Measurements from ENCODE around the gene BLOC1S3.
A peak's percentile ranks its signal among the peaks of the same experiment; 100 is the strongest.

The BLOC1S3 gene, protein sequence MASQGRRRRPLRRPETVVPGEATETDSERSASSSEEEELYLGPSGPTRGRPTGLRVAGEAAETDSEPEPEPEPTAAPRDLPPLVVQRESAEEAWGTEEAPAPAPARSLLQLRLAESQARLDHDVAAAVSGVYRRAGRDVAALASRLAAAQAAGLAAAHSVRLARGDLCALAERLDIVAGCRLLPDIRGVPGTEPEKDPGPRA

DNA sequence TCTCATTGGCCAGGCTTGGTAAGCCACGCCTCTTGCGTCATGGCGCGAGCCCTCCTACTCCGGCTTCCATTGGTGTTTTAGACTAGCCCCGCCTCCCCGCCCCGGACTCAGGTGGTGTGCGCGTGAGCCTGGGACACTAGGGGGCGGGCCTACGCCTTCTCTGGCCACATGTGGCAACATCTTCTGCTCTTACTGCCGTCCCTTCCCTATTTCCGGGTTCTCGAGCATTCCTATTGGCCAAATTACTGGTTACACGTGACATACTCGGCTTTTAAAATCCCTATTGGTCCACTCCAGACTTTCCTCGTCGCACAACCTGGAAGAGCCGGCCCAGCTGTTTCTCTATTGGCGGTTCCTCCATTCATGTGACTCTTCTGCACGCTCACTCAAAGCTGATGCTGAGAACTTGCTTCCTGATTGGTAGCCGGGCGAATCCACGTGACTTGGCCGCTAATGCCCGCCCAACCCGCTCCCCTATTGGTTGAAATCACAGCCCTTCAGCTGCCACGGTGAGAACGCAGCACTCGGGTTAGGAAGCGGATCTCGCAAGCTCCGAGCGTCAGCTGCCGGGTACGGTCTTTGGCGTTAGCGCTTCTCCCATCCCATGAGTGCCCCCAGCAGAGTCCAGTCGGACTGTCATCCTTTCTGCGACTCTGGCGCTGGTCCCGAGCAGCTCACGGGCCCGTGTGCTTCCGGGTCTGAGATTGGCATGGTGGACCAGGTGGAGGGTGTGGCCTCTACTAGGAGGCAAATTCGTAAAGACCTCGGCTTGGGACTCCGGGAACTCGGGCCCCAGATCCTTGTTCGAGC is at the start of gene BLOC1S3:
TSS of gene BLOC1S3 (plus strand) at position 523 of the 810 bp plus-strand sequence. CDS start 513 bp downstream, outside the sequence.
- DNase-seq: peak; percentile 100

DNA sequence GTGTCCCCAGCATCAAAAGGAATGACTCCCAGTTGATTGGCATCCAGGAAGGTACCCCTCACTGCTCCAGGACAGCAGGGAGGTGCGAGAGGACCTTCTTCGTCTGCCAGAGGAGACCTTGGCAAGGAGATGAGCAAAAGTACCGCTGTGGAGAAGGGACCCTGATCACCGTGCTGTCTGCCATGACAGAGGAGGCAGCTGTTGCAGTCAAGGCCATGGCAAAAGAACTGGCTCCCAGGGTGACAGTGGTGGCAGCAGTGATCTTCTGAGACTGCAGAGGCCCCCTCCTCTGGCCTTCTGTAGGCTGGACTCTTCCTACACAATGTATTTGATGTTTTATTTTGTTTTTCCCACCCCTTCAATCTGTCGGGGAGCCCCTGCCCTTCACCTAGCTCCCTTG is 49.8 kb upstream of the BLOC1S3 start:
- DNase-seq: no peak

DNA sequence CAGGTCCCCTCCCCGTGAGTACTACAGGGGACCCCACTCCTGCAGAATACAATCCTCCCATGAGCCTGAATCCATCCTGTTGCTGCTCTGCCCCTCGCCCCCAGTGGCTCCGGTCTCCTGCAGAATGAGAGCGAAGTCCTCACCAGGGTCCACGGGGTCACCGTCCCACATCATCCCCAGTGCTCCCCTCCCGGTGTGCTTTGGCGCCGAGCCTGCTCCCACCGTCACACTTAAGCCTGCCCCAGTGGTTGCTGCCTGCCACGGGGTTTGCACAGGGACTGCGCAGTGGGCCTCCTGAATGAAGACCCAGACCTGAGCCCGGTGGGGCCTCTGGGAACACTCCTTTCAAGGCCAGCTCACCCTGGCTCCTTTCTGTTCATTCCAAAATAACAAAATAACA is 48.3 kb upstream of the BLOC1S3 start:
- no peak for DNase-seq

DNA sequence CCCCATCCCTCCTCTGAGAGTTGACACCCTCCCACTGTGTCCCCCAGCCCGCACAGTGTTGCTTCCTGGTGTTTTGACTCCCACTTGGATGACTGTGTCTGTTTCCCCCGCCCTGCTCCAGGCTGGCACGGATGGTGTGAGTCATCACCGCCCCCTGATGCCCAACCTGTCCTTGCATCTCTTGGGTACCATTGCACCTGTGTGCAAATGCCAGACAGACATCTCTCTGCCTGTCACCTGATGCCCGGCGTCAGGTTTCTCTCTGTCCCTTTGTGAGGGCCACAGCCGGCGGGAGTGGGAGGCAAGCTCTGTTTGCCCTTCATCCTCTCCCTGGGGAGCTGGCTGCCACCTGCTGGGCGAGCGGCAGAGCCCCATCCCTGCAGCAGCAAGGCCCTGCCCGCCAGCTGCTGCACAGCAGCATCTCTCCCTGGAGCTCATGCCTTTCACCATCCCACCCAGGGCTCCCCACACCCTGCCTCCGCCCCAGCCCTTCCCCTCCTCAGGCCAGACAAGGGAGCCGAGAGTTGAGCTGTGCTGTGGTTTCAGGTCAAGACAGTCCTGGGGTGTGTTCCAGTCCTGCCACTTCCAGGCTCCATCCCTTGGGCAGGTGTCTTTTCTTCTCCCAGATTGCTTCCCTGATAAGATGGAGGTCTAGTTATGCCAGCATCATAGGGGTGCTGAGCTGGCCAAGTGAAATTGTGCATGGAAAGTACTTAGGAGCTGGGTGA is 47.5 kb upstream of the BLOC1S3 start:
- DNase-seq: peak; percentile 99

DNA sequence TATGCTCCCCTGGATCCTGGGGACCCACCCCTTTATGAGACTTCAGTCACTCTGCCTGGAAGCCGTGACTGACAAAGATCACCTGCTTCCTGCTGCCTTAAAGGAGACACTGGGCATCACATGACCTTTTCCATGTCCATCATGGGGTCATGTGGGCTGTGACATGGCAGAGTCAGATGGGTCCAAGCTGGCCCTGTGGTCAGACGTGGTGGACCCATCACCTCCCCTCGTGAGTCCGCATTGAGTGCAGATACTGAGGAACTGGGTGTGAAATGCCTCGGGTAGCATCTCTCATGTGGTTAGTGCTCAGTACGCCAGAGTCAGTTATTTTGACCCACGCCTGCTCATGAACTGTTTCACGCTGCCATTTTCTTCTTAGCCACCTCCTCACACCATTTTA is 44.9 kb upstream of the BLOC1S3 start:
- no peak for DNase-seq

DNA sequence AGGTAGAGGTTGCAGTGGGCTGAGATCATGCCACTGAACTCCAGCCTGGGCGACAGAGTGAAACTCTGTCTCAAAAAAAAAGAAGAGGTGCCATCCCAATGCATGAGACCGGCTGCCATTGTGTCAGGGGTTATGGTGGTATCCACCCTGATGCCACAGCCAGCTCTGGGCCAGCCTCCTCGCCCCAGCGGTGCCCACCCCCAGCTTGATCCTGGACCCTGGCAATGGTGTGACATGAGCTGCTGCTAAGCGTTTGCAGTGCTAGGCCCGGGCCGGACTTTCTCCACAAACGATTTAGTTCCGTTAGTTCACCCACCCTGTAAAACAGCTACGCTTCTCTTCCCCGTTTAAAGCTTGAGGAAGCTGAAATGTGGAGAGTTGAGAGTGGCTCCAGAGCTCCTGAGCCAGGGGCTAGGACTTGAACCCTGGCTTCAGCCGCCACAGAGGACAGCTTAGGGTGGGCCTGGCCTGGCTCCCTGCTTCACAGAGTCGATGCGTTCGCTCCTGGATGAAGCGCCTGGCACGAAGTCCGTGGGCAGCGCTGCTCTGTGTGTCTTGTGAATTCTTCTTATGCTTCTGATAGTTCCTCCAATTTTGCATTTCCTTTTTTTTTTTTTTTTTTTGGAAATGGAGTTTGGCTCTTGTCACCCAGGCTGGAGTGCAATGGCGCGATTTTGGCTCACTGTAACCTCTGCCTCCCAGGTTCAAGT is 43.3 kb upstream of the BLOC1S3 start:
- no peak for DNase-seq

DNA sequence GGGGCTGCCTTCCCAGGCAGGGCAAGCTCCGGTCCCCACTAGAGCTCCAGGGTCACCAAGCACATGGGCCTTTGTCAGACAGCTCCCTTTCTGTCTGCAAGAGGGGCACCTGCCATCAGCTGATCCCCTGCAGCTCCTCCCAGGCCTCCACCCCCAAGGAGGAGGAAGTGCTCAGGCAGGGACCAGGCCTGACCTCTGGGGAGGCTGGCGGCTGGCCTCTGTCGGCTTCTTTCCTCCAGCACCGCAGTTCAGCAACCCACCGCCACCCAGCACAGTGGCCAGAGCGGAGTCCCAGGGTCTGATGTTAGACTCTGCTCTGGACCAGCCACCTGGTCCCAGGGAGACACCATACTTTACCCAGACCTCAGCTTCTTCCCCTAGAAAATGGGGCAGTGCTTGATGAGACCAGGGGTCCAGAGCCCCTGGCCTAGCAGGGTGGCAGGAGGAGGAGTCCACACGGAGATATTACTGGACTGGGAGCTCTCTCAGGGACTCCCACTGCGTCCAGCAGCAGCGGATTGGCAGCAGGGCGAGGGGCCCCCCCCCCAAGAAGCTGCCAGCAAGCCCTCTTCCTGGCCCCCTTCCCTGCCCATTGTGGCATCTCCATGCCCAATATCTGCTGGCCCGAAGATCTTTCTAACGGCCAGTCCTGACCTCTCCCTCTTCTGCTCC is 41.9 kb upstream of the BLOC1S3 start:
- DNase-seq: peak; percentile 56

DNA sequence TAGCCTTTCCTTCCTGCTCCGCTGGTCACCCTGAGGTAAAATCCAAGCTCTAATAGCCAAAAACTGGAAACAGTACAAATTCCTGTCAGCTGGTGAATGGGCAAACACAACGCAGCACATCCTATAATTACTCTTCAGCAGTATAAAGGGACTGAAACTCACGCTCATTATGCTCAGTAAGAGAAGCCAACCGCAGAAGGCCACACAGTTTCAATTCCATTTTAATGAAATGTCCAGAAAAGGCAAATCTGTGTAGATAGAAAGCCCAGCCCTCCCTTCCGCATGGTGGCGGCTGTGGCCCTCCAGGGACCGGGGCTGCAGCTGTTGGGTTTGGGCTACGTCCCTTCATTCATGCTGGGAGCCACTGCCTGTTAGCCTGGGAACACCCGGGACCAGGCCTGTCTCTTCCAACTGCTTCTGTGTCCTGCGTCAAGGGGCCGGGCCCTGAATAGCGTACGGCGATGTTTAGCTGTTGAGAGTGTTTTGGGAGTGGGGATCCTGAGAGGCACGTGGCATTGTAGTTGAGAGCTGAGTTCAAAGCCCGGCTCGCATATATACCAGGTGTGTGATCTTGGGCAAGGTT is 41.3 kb upstream of the BLOC1S3 start:
- DNase-seq: peak; percentile 94

DNA sequence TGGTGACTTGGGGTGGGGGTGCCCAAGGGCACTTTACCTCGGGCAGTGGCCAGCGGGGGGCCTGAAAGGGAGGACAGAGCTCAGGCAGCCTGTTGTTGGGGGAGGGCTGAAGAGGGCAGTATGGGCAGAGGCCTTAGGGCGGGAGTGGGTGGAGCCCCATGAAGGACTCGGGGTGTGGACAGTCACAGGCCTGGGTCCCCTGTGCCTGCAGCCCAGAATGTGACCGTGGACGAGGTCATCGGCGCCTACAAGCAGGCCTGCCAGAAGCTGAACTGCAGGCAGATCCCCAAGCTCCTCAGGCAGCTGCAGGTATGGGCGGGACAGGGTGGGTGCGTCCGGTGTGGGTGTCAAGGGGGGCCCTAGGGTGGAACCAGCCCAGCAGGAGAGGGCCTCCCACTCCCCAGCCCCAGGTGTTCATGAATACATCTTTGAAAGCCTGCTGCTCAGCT is 40.3 kb upstream of the BLOC1S3 start:
- peak; percentile 50 for DNase-seq

DNA sequence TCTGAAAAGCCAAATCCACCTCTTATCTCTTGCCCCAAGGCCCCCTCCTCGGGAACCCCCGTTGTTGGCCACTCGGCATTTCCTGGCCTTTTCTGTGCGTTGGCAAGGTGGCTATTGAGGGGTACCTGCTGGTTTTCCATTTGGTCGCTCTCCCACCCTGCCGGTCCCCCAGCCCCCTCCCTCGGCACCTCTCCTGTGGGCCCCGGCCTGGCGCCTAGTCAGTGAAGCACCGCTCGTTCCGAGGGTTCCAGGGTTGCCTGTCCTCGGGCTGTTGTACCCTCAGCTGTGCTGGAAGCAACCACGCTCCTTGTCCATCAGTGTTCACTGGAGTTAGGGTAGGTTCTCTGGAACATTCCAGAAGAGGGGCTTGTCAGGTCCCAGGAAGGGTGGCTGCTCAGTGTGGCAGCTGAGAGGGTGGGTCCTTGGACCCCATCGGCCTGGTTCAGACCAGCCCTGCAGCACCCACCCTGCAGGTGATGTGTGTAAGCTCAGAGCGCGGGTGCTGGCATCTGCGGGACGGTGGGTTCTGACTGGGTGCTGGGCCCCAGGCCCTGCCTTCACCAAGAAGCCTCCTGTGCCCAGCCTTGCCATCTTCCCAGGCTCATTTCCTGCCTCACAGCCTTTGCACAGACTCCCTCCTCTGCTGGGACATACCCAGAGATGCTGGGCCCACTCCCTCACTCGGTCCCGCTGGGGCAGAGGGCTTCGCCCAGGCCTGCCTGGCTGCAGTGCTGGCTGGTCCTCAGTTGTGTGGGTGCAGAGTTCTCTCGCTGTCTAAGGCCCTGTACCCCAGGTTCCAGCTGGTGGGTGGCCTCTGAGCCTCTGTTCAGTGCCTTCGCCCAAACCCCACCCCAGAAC is 39.1 kb upstream of the BLOC1S3 start:
- no peak for DNase-seq

DNA sequence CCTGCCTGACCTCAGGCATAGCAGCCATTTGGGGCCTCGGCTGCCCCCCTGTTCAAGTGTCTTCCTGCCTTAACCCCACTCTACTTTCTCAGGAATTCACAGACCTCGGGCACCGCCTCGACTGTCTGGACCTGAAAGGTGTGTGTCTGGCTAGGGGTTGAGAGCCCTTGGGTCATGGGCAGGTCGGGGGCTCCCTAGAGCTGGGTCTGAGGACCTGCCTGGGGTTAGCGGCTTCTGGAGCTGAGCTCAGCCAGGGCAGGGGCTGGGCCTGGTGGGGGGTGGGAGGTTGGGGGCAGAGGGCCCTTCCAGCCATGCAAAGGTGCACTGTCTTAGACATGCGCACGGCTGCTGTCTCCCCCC is 38.5 kb upstream of the BLOC1S3 start:
- DNase-seq: no peak

DNA sequence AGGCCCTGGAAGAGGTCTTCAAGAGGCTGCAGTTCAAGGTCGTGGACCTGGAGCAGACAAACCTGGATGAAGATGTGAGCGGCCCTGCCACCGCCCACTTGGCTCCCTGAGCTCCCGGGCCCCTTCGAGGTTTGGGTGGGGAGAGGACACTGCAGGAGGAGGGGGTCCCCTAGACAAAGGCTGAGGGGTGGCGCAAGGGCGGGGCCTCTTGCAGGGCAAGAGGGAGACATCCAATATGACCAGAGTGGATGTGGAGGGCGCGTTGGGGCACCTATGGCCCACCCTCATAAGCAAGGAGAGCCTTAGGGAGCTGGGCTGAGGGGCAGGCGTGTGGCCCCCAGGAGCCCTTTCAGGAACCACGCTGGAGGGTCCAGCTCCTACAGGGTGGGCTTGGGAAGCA is 38.1 kb upstream of the BLOC1S3 start:
- no peak for DNase-seq

DNA sequence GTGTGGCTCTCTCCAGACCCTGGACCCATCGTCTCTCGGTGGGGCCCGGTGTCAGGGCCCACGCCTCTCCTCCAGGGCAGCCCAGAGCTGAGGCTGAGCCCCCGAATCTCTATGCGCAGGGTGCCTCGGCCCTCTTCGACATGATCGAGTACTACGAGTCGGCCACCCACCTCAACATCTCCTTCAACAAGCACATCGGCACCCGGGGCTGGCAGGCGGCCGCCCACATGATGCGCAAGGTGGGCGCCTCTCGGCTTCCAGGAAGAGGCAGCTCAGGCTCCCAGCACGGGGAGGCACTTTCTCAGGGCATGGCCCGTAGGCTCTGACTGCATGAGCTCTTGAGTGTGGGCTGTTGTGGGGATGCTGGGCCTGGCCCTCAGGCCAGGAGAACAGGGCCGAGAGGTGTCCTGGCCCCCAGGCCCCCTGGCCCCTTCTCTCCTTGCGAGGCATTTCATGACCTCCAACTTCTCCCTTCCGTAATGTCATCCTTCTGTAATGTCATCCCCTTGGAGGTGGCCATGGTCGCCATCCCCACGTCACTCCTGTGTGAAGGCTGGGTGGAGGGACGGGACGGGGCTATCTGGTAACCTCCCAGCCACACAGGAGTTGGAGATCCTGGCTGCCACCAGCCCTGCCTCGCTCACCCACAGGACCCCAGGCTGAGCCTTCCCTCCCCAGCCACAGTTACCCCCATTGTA is 37.2 kb upstream of the BLOC1S3 start:
- no peak for DNase-seq

DNA sequence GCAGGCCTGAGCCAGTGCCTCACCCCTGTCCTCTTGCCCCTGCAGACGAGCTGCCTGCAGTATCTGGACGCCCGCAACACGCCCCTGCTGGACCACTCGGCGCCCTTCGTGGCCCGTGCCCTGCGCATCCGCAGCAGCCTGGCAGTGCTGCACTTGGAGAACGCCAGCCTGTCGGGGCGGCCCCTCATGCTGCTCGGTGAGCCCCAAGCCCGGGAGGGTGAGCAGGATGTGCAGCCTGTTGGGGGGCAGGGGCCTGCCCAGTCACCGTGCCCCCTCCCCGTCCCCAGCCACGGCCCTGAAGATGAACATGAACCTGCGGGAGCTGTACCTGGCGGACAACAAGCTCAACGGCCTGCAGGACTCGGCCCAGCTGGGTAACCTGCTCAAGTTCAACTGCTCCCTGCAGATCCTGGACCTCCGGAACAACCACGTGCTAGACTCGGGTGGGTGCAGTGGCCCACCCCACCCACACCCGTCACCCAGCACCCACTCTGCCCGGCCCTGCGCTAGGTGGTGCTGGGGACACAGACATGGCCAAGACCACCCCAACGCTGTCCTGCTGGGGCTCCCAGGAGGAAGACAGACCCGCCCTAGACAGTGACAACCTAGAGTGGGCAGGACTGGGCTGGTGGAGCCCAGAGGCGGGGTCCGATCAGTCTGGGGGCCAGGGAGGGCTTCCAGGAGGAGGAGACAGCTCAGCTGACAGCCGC is 36.4 kb upstream of the BLOC1S3 start:
- no peak for DNase-seq

DNA sequence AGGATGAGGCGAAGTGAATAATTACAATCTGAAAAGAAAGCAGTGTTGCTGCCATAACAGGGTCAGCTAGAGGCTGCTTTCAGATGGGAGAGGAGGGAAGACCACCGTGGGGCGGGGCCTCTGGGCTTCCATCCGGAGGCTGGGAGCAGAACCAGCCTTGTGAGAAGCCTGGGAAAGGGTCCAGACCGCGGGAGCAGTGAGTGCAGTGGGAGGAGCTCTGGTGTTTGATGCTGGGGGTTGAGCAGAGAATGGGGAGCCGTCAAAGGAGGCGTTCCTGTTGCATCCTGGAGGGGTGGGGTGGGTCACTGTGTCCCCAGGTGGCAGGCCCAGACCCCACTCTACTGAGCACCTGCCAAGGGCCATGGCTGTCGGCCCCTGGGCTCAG is 35.9 kb upstream of the BLOC1S3 start:
- DNase-seq: no peak

DNA sequence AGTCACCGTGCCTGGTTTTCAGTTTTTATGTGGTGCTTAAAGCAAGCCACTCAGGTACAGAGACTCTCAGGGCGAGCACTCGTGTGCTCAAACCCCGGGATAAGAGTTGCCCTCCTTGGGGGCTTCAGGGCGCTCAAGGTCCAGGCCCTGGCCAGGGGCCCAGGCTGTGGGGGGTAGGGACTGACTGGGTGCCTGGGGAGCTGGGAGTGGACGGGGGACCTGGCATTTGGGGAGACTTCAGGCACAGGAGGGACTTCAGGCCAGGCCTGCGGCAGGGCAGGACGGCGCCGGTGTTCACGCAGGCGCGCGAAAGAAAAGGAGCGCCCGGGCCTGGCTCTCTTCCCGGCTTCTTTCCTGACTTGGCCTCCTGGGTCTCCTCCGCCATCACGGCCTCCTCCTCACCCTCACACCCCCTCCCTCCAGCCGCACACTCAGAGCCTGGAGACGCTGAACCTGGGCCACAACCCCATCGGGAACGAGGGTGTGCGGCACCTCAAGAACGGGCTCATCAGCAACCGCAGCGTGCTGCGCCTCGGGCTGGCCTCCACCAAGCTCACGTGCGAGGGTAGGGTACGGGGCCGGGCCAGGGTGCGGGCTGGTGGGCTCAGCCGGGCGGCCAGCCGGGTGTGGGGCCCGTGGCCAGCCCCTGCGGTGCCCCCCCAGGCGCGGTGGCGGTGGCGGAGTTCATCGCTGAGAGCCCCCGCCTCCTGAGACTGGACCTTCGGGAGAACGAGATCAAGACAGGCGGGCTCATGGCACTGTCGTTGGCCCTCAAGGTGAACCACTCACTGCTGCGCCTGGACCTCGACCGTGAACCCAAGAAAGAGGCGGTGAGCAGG is 33.9 kb upstream of the BLOC1S3 start:
- DNase-seq: no peak

DNA sequence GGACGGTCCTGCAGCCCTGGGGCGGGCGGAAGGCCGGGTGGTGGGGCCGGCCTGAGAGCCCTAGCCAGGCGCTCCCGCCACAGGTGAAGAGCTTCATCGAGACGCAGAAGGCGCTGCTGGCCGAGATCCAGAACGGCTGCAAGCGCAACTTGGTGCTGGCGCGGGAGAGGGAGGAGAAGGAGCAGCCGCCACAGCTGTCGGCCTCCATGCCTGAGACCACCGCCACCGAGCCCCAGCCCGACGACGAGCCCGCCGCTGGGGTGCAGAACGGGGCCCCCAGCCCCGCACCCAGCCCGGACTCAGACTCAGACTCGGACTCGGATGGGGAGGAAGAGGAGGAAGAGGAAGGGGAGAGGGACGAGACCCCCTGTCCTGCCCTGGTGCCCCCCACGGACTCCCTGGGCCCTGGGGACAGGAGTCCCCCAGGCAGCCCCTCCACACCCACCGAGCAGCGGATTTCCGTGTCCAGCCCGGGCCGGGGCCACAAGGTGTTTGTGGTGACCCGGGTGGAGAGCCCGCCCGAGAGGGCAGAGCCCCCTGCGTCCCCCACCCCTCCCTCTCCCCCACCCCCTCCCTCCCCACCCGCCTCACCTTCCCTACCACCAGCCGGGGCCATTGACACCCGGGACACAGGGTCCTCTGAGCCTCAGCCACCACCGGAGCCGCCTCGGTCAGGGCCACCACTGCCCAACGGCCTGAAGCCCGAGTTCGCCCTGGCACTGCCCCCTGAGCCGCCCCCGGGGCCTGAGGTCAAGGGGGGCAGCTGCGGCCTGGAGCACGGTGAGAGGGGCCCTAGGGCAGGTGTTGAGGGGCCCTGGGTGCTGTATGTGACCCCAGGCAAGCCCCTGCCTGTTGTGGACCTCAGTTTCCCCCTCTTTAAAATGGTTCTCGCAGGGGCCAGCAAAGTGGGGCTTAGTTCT is 33.1 kb upstream of the BLOC1S3 start:
- DNase-seq: no peak

DNA sequence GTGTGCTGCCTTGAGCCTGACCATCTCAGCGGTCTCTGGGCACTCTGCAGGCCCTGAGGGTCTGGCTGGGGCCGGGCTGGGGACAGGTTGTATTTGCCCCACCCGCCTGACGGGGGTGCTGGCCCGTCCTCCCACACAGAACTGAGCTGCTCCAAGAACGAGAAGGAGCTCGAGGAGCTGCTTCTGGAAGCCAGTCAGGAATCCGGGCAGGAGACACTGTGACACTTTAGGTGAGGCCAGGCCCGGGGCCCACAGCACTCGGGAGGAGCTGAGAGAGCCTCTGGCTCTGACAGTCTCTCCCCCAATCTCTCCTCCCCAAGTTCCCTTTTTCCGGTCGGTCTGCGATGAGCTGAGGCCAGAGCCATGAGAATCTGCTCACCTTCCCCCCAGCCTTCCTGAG is 32.3 kb upstream of the BLOC1S3 start:
- DNase-seq: no peak
